ENCODE results near the gene KNL1. TPM values are rescaled to one million over a fixed set of nuclear protein-coding genes. Genes with fewer than 3 reads are reported as not detected.

KNL1 gene
- total RNA-seq, 1 experiment from 2014 or later, result 19.7 TPM

GRCh38 chr15:40633178-40633577 is 39.1 kb downstream of the KNL1 start:
- no peak overlapping the region for H2BK120ac ChIP-seq (ENCODE audit: low read depth, low read length, poor library complexity, severe bottlenecking)
- H4K5ac ChIP-seq (ENCODE audit: insufficient read length, low read depth, low read length), result no peak overlapping the region
- no peaks in the 10 kb centered on the region for H3K23me2 ChIP-seq (ENCODE audit: insufficient read length, low read depth, low read length, poor library complexity, severe bottlenecking)
- no peak overlapping the region for H3K56ac ChIP-seq (ENCODE audit: insufficient read length, low read depth, low read length)
- H3K9ac ChIP-seq (ENCODE audit: extremely low read depth, insufficient read length, low read length), result no peak overlapping the region
- Mint-ChIP-seq H3K27ac (no peak overlapping the region), H3K27me3 (ENCODE audit: low read depth) (no peaks in the 10 kb centered on the region), H3K36me3 (ENCODE audit: insufficient read depth in 1 of 3, low read depth in 3 of 3) (peaks cover 10 to 20% (median 19%) of the 10 kb centered on the region in 3 experiments; a peak in 6 of 7 replicates), H3K4me1 (no peaks in the 10 kb centered on the region), H3K4me3 (no peak overlapping the region), H3K9me3 (no peaks in the 10 kb centered on the region)
- no peaks in the 10 kb centered on the region for H3K4me1 ChIP-seq (ENCODE audit: insufficient read depth, low read length)
- no peak overlapping the region for H2AK5ac ChIP-seq (ENCODE audit: insufficient read length, low read length)
- H3K23ac ChIP-seq (ENCODE audit: insufficient read length, low read depth, low read length), result no peak overlapping the region
- DNase-seq, result no peak
- no peak overlapping the region for H3K4me2 ChIP-seq (ENCODE audit: insufficient read depth, insufficient read length, low read length)
- H4K8ac ChIP-seq (replicated peaks; ENCODE audit: insufficient read length, low read depth, low read length), result no peak overlapping the region
- H2AFZ ChIP-seq (ENCODE audit: low read length), result no peak overlapping the region
- H4K91ac ChIP-seq (ENCODE audit: insufficient read length, low read depth, low read length), result no peak overlapping the region
- no peak overlapping the region for H3T11ph ChIP-seq (ENCODE audit: low read length)
- H3K4ac ChIP-seq (ENCODE audit: low read depth, low read length), result no peak overlapping the region
- H2BK5ac ChIP-seq (ENCODE audit: insufficient read length, low read length), result no peak overlapping the region
- no peaks in the 10 kb centered on the region for H3K27me3 ChIP-seq (ENCODE audit: insufficient read depth, low read length)
- H4K20me1 ChIP-seq (ENCODE audit: control insufficient read depth, insufficient read depth, insufficient read length), result no peaks in the 10 kb centered on the region
- no peaks in the 10 kb centered on the region for H3K79me2 ChIP-seq (ENCODE audit: insufficient read depth, low read length)
- no peak overlapping the region for H3K14ac ChIP-seq (ENCODE audit: insufficient read depth, low read length)
- WGBS (ENCODE audit: extremely low coverage, insufficient read length, low lambda C conversion rate), result no CpG with 5 or more reads among the region's 9 CpGs
- H2BK12ac ChIP-seq (ENCODE audit: insufficient read length, low read depth, low read length), result no peak overlapping the region
- no peak overlapping the region for H3K27ac ChIP-seq (ENCODE audit: insufficient read length, low read depth, low read length)
- H2BK15ac ChIP-seq (ENCODE audit: low read depth, low read length), result no peak overlapping the region
- H3K18ac ChIP-seq (ENCODE audit: insufficient read length, low read depth, low read length), result no peak overlapping the region
- no peak for TF ChIP-seq CTCF (conservative IDR thresholded peaks at IDR 0.05)
- H2BK20ac ChIP-seq (ENCODE audit: low read depth, low read length, poor library complexity, severe bottlenecking), result no peak overlapping the region
- H3K79me1 ChIP-seq (ENCODE audit: insufficient read depth, low read depth, low read length, poor library complexity, severe bottlenecking), result no peaks in the 10 kb centered on the region
- no peaks in the 10 kb centered on the region for H3K9me3 ChIP-seq (ENCODE audit: control insufficient read depth, low read depth, low read length)
